H1 (cell line): Measurements from ENCODE around the gene TMEM120B. TPM values are rescaled to one million over a fixed set of nuclear protein-coding genes. Genes with fewer than 3 reads are reported as not detected.

Experiments used
- CTCF ChIA-PET: fragments of 300-600 bp; sonication (Branson Sonifier 250); formaldehyde crosslinking; loops from one replicate; lab custom pipeline; 2021; ENCODE audit not compliant: partially characterized antibody; lab: Charles Lee
- POLR2A ChIA-PET: fragments of 300-600 bp; sonication (Branson Sonifier 250); formaldehyde crosslinking; loops from one replicate; lab custom pipeline; 2021; ENCODE audit warnings: inconsistent platforms; ENCODE audit not compliant: partially characterized antibody; lab: Charles Lee
- DNase-seq, 2 experiments: peaks; one replicate each; pipeline versions ENCODE4 v3.0.0 to v3.0.0-alpha.2; 2010 to 2022; ENCODE audit warnings: low spot score in 2 of 2, low read depth in 1 of 2, mixed read lengths in 1 of 2
- FAIRE-seq: peaks from 2 replicates; lab custom pipeline; 2011; peaks lifted over from hg19 to GRCh38; lab: Jason Lieb, UNC
- H2AFZ ChIP-seq: 2 replicates; pipeline ENCODE4 v1.8.1; 2012; ENCODE audit warnings: low read length, inconsistent platforms
- H2AK5ac ChIP-seq: 2 replicates; pipeline ENCODE4 v1.6.1; 2013; ENCODE audit warnings: low read depth, low read length
- H2BK120ac ChIP-seq: replicated peaks from 2 replicates; pipeline ENCODE3; 2013; ENCODE audit warnings: low read depth, low read length, inconsistent platforms
- H2BK12ac ChIP-seq: 2 replicates; pipeline ENCODE4 v1.6.1; 2013; ENCODE audit warnings: low read depth, low read length
- H2BK15ac ChIP-seq: 2 replicates; pipeline ENCODE4 v1.6.1; 2013; ENCODE audit warnings: low read length
- H2BK20ac ChIP-seq: 2 replicates; pipeline ENCODE4 v1.6.1; 2013; ENCODE audit warnings: low read length
- H2BK5ac ChIP-seq: 2 replicates; pipeline ENCODE4 v1.6.1; 2013; ENCODE audit warnings: low read depth, low read length
- H3K14ac ChIP-seq: 2 replicates; pipeline ENCODE4 v1.6.1; 2013; ENCODE audit warnings: inconsistent platforms; ENCODE audit not compliant: insufficient read length
- H3K18ac ChIP-seq: 2 replicates; pipeline ENCODE4 v1.6.1; 2013; ENCODE audit warnings: low read length; ENCODE audit errors: extremely low read depth
- H3K23ac ChIP-seq: 2 replicates; pipeline ENCODE4 v1.6.1; 2013; ENCODE audit warnings: inconsistent platforms; ENCODE audit not compliant: insufficient read length
- H3K23me2 ChIP-seq: 2 replicates; pipeline ENCODE4 v1.6.1; 2013; ENCODE audit warnings: low read depth, low read length
- H3K27ac ChIP-seq: 2 replicates; pipeline ENCODE4 v1.6.1; 2011; ENCODE audit warnings: low read depth, low read length, inconsistent platforms
- H3K27me3 ChIP-seq, 4 experiments: replicated peaks in 1 of 4; 1 replicate in 1 of 4; 2 replicates in 3 of 4; pipeline versions ENCODE4 v1.6.1 to v1.8.1; 2011 to 2013; ENCODE audit warnings: low read length in 3 of 4, mild to moderate bottlenecking in 3 of 4, inconsistent platforms in 2 of 4, mixed read lengths in 2 of 4, moderate library complexity in 1 of 4; ENCODE audit not compliant: control insufficient read depth in 3 of 4, insufficient read depth in 3 of 4; ENCODE audit errors: extremely low read depth in 1 of 4
- H3K36me3 ChIP-seq, 4 experiments: 2 replicates each; pipeline versions ENCODE4 v1.6.1 to v1.8.1; 2011 to 2013; ENCODE audit warnings: mild to moderate bottlenecking in 4 of 4, low read length in 3 of 4, moderate library complexity in 2 of 4, control low read depth in 1 of 4, inconsistent platforms in 1 of 4; ENCODE audit not compliant: insufficient read depth in 4 of 4, control insufficient read depth in 2 of 4
- H3K4ac ChIP-seq: replicated peaks from 2 replicates; pipeline ENCODE3; 2013; ENCODE audit warnings: low read length, low read depth, mixed read lengths, inconsistent platforms; ENCODE audit not compliant: insufficient read length
- H3K4me1 ChIP-seq, 4 experiments: replicated peaks in 1 of 4; 1 replicate in 1 of 4; 2 replicates in 3 of 4; pipeline versions ENCODE4 v1.6.1 to v1.8.1; 2011 to 2013; ENCODE audit warnings: low read length in 3 of 4, inconsistent platforms in 2 of 4, mixed read lengths in 1 of 4; ENCODE audit not compliant: insufficient read depth in 4 of 4, control insufficient read depth in 3 of 4
- H3K4me2 ChIP-seq, 2 experiments: 2 replicates each; pipeline versions ENCODE4 v1.6.1 to v1.8.1; 2011 to 2013; ENCODE audit warnings: low read depth in 2 of 2, low read length in 2 of 2, control low read depth in 1 of 2, inconsistent platforms in 1 of 2, mild to moderate bottlenecking in 1 of 2; ENCODE audit not compliant: insufficient read depth in 1 of 2
- H3K4me3 ChIP-seq, 4 experiments: fragments of 200-600, 300-600 bp in 1 of 4; sonication (generic), shearing (Covaris generic), sonication (Bioruptor Twin) in 1 of 4; 2 replicates each; pipeline versions ENCODE4 v1.5.1 to v1.8.1; 2011 to 2016; ENCODE audit warnings: low read length in 4 of 4, low read depth in 3 of 4, control low read depth in 2 of 4, inconsistent platforms in 2 of 4, mild to moderate bottlenecking in 2 of 4, mixed read lengths in 1 of 4, moderate library complexity in 1 of 4; ENCODE audit not compliant: insufficient read depth in 2 of 4; ENCODE audit errors: extremely low read depth in 1 of 4
- H3K56ac ChIP-seq: replicated peaks from 2 replicates; pipeline ENCODE3; 2013; ENCODE audit warnings: low read depth, mild to moderate bottlenecking, mixed read lengths, low read length, inconsistent platforms; ENCODE audit not compliant: insufficient read length
- H3K79me1 ChIP-seq: 2 replicates; pipeline ENCODE4 v1.6.1; 2013; ENCODE audit warnings: low read depth, low read length, control low read depth
- H3K79me2 ChIP-seq, 2 experiments: 2 replicates each; pipeline versions ENCODE4 v1.6.1 to v1.8.1; 2012 to 2013; ENCODE audit warnings: low read length in 2 of 2, mild to moderate bottlenecking in 2 of 2, inconsistent platforms in 1 of 2; ENCODE audit not compliant: insufficient read depth in 2 of 2, control insufficient read depth in 1 of 2
- H3K9ac ChIP-seq, 4 experiments: replicated peaks in 1 of 4; 1 replicate in 1 of 4; 2 replicates in 3 of 4; pipeline versions ENCODE4 v1.6.1 to v1.8.1; 2011 to 2013; ENCODE audit warnings: low read depth in 3 of 4, low read length in 3 of 4, control low read depth in 2 of 4, mild to moderate bottlenecking in 2 of 4, moderate library complexity in 2 of 4, inconsistent platforms in 1 of 4; ENCODE audit errors: extremely low read depth in 1 of 4
- H3K9me3 ChIP-seq, 2 experiments: 2 replicates each; pipeline versions ENCODE4 v1.6.1 to v1.8.1; 2012 to 2013; ENCODE audit warnings: mild to moderate bottlenecking in 2 of 2, moderate library complexity in 2 of 2, control low read depth in 1 of 2, inconsistent platforms in 1 of 2, low read depth in 1 of 2, low read length in 1 of 2, mixed read lengths in 1 of 2; ENCODE audit not compliant: insufficient read depth in 2 of 2
- H4K20me1 ChIP-seq, 2 experiments: replicated peaks in 1 of 2; 2 replicates each; pipeline versions ENCODE3 to v1.8.1; 2011 to 2013; ENCODE audit warnings: inconsistent platforms in 2 of 2, low read length in 2 of 2, mild to moderate bottlenecking in 1 of 2; ENCODE audit not compliant: insufficient read depth in 2 of 2, control insufficient read depth in 1 of 2
- H4K5ac ChIP-seq: 2 replicates; pipeline ENCODE4 v1.6.1; 2013; ENCODE audit warnings: low read length, low read depth, mixed read lengths, inconsistent platforms; ENCODE audit not compliant: insufficient read length
- H4K8ac ChIP-seq: 2 replicates; pipeline ENCODE4 v1.8.0; 2013; ENCODE audit warnings: mild to moderate bottlenecking, moderate library complexity, low read length, inconsistent platforms; ENCODE audit not compliant: insufficient read depth; ENCODE audit errors: extremely low read depth
- H4K91ac ChIP-seq: replicated peaks from 2 replicates; pipeline ENCODE3; 2013; ENCODE audit warnings: low read length, mixed read lengths, inconsistent platforms; ENCODE audit not compliant: insufficient read length
- WGBS, 2 experiments: shearing (Covaris generic) in 1 of 2; methylation state at CpG; one replicate each; pipeline versions ENCODE4 v1.1.6 to v1.1.7; 2013 to 2015; ENCODE audit warnings: low lambda C conversion rate in 2 of 2, mixed read lengths in 2 of 2, inconsistent platforms in 1 of 2, low coverage in 1 of 2, missing lambda C conversion rate in 1 of 2; ENCODE audit not compliant: insufficient replicate concordance in 2 of 2, insufficient coverage in 1 of 2, insufficient read length in 1 of 2; ENCODE audit errors: extremely low coverage in 1 of 2, missing lambda C conversion rate in 1 of 2; 5-methylcytosine and 5-hydroxymethylcytosine counted together
- polyA plus RNA-seq, 7 experiments: library from polyadenylated mRNA; depleted of rRNA in 3 of 7; stranded (reverse) in 5 of 7; unstranded in 2 of 7; fragments of >200 nt in 5 of 7; fragments of 200-250 nt in 2 of 7; gene quantifications; 1 replicate in 5 of 7; 2 replicates in 1 of 7; 4 replicates in 1 of 7; pipeline versions ENCODE4 v1.2.1 to v1.2.3, GENCODE V29; 2011 to 2013; ENCODE audit warnings: missing spikeins in 2 of 7, mixed read lengths in 2 of 7
- total RNA-seq: library from RNA; stranded (reverse); fragmentation: NEBNext Ultra II Directional; extraction: Animal tissue kit (Norgen Biotek cat#: 25700); gene quantifications from 2 replicates; pipeline ENCODE4 v1.2.1, GENCODE V29; 2021
- TF ChIP-seq, protein P1 (sequence below): IDR thresholded peaks from 2 replicates; pipeline ENCODE4 v1.6.1; 2011; ENCODE audit warnings: low read depth, mild to moderate bottlenecking, low read length; ENCODE audit not compliant: insufficient read depth
- TF ChIP-seq, protein P2 (sequence below): IDR thresholded peaks from 2 replicates; pipeline ENCODE4 v1.6.1; 2011; ENCODE audit warnings: low read length, improper control_type of control experiment

The TMEM120B gene
- total and polyA plus RNA-seq, 2 of the 8 experiments (the other 6 are each of a cell fraction or from before 2014, with no cell fraction given) = 22.0 to 29.1 TPM

DNA sequence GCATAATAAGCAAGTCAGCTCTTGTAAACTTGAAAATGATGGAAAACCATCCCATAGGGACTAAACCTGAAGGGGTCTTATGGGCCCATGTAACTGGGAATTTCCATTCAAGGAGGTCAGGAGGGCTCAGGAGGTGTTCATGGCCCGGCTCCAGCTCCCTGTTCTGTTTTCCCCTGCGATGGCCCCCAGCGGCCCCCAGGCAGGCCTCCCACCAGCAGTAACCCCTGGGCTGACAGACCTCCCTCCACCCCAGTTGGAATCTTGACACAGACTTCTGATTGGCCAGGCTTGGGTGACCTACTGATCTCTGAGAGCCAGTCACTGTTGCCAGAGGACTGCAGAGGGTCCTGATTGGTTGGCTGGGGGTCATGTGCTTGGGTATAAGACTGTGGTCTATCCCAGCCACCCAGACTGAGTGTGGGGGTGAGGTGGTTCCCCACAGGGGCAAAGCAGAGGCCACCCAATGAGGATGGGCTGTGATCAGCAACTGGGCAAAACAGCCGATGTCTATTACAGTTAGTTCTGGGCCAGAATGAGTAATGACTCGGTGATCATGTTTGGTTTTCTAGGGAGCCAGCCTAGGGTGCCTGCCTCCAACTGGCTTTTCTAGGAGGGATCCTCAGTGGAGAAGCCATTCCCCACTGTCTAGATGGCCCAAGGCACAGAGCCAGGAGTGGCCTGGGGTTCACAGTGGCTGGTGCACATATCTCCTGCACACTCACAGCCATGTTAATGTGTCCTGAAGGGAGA lies 53.9 kb downstream of the TMEM120B start:
- Histone ChIP-seq H3K27me3 (no peaks in the 10 kb centered on the region), H3K4me2 (no peak overlapping the region), H4K20me1 (peaks cover 0 to 5% of the 10 kb centered on the region in 2 experiments), H2BK15ac (no peak overlapping the region)
- TF ChIP-seq, protein P1, sequence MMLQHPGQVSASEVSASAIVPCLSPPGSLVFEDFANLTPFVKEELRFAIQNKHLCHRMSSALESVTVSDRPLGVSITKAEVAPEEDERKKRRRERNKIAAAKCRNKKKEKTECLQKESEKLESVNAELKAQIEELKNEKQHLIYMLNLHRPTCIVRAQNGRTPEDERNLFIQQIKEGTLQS = no peak
- TF ChIP-seq, protein P2, sequence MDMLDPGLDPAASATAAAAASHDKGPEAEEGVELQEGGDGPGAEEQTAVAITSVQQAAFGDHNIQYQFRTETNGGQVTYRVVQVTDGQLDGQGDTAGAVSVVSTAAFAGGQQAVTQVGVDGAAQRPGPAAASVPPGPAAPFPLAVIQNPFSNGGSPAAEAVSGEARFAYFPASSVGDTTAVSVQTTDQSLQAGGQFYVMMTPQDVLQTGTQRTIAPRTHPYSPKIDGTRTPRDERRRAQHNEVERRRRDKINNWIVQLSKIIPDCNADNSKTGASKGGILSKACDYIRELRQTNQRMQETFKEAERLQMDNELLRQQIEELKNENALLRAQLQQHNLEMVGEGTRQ = peak; percentile 60; the same call in 1 of the 2 replicates
- TF ChIP-seq, all 59 proteins: peak for 1
- Histone ChIP-seq H3K23ac (no peak overlapping the region), H3K18ac (no peak overlapping the region), H2BK12ac (no peak overlapping the region), H3K14ac (no peak overlapping the region), H4K5ac (no peak overlapping the region), H3K27ac (no peak overlapping the region), H3K9ac (no peak overlapping the region), H2BK20ac (no peak overlapping the region), H3K9me3 (no peaks in the 10 kb centered on the region), H2BK120ac (no peak overlapping the region), H3K4me3 (no peak overlapping the region), H4K8ac (peak overlapping the region; percentile 62; the same call in 1 of the 2 replicates), H3K23me2 (no peaks in the 10 kb centered on the region), H2AFZ (no peak overlapping the region), H4K91ac (no peak overlapping the region), H2AK5ac (no peak overlapping the region), H2BK5ac (no peak overlapping the region), H3K79me1 (no peaks in the 10 kb centered on the region; the same call in 1 of the 2 replicates), H3K56ac (no peak overlapping the region), H3K4me1 (no peaks in the 10 kb centered on the region; a peak in 2 of 7 replicates), H3K4ac (no peak overlapping the region), H3K36me3 (peaks cover 0 to 11% (median 3%) of the 10 kb centered on the region in 4 experiments; a peak in 5 of 8 replicates), H3K79me2 (no peaks in the 10 kb centered on the region)
- no peak for FAIRE-seq
- WGBS, 2 experiments = 90% methylated on average over 2 of the region's 5 CpGs; no CpG with 5 or more reads in 1 of the 2 experiments
- ChIA-PET POLR2A (interaction anchor here (0.5 to 1.4 kb wide), 3 partner anchors 13 to 63 kb away, joined by 3 to 4 read pairs (median 3); no protein-coding TSS in a partner anchor), CTCF (interaction anchor here (0.7 to 4.1 kb wide), 12 partner anchors 10 to 288 kb away, joined by 3 to 17 read pairs (median 3); partner anchors contain the start of gene RHOF)
- DNase-seq = no peak
